Measurements from ENCODE around the gene CDK5RAP3.

The CDK5RAP3 gene

DNA sequence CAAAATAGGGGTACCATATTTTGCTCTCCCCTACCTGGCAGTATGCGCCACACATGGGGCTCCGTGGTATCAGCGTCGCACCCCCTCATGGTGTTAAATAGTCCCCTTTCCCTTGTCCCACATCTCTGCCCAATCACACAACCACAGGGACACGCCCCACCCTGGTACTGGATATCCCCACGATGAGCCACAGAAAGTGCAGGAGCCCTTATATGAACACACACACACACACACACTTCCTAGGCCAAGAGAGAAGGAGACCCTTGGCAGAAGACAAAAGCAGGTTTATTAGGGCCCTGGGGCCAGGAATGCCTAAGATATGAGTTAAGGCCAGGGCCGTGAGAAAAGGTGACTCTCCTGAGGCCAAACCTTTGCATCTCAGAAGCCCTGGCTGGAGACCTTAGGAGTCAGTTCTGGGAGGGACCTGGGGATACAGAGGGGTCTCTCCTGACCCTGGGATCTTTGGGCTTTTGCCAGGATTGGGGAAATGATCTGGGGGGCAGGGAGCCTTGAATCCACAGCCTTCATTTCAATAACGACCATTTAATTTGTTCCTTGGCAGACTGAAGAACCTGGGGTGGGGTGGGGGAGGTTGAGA is 55.1 kb downstream of the CDK5RAP3 start:
- DNase-seq: no peak

DNA sequence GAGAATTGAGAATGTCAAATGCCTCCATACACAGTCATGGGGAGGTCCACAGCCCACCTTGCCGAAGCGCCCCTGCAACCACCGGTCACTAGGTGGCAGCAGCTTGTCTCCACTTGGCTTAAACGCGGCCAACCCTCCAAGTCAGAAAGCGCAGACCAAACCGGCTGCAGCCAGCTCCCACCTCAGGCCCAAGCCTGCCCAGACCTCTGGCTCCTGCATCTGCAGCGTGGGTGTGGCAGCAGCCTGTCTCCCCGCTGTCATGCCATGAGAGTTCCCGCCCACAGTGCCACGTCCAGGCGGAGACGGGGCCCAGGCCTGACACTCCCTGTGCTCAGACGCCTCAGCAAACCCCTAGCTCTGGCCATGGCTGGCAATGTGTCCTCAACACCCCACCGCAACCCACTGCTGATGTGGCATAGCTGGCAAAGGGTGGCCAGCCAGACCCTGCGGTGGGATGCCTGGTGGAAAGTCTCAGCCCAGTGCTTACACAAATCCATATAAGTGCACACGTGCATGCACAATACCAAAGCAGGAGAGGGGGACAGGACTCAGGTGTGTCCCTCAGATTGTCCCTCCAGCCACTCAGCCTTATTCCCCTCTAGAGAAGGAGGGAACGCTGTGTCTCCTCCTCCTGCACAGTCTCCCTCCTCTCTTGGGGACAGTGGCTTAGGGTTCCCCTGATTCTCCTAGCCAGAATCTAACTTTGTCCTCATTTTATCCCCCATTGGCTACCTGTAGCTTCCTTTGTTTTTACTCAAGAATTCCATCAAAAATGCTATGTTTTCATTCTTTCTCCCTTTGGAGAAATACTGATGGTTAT is 55.8 kb downstream of the CDK5RAP3 start:
- peak; percentile 77 for DNase-seq

GRCh38 chr17:48027322-48027981 is 56.5 kb downstream of the CDK5RAP3 start:
- DNase-seq: no peak

DNA sequence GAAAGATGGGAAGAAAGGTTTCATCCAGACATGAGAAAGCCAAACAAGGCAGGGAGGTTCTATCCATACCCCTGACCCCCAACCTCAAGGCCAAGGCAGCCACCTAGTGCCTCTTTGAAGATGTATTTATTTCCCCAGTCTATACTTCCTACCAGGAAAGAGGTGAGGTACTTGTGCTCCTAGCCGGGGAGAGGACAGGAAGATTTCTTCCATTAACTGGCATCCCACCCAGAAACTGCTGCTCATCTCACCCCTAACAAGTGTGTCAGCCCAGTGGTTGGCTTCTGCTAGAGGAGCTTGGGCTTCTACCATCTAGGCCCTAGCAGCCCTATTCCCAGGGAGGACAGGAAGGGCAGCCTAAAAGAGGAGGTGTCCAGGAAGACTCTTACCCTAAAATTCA is 57.8 kb downstream of the CDK5RAP3 start:
- DNase-seq: no peak

- DNase-seq: no peak
These were observed 59.6 kb downstream of the CDK5RAP3 start for GRCh38 chr17:48030531-48030930.

All from midbrain (tissue), 1 donor.